GM12864 (cell line): ENCODE data around the gene CDHR1.
A peak's percentile ranks its signal among the peaks of the same experiment; 100 is the strongest.
"Not testable (repeated sequence)": the region's sequence is repeated elsewhere in the genome, so short reads cannot be mapped to it uniquely, and the experiment has no call there.

Experiments
- DNase-seq: peaks from one replicate; pipeline ENCODE4 v3.0.0-alpha.2; 2011; ENCODE audit warnings: low read depth
- H3K4me3 ChIP-seq: 2 replicates; pipeline ENCODE4 v1.5.1; 2011; ENCODE audit warnings: mild to moderate bottlenecking, low read depth, low read length, control low read depth
- TF ChIP-seq, protein P1 (sequence below): IDR thresholded peaks from 2 replicates; pipeline ENCODE4 v1.5.1; 2011; ENCODE audit warnings: low read depth, mild to moderate bottlenecking, moderate library complexity, low read length, control low read depth, inconsistent platforms; ENCODE audit errors: missing control alignments

CDHR1 gene

DNA sequence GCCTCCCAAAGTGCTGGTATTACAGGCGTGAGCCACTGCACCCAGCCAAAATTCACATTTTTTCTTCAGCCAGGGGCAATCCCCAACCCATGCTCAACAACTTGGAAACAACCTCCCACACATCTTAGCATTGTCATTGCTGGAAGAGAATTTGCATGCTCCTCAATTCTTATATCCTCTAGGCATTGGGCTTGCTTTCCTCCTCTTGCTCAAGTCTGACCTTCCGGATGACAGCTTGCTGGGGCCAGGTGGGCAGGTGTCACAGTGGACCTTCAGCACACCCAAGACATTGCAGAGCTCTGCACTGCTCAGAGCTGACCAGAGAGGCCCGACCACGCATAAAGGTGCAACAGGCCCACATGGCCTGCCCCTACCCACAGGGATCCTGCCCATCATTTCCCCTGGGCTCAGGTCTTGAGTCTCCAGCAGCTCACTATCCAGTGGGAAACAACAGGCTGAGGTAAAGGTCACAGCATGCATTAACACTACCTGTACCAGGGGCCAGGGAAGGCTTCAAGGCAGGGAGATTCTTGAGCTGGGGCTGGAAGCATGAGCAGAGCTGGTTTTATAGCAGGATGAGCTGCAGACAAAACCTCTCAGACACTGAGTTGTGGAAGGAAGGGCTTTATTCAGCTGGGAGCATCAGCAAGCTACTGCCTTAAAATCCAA lies 27.6 kb upstream of the CDHR1 start:
- H3K4me3 ChIP-seq = peak overlapping the region; percentile 37
- TF ChIP-seq, protein P1, sequence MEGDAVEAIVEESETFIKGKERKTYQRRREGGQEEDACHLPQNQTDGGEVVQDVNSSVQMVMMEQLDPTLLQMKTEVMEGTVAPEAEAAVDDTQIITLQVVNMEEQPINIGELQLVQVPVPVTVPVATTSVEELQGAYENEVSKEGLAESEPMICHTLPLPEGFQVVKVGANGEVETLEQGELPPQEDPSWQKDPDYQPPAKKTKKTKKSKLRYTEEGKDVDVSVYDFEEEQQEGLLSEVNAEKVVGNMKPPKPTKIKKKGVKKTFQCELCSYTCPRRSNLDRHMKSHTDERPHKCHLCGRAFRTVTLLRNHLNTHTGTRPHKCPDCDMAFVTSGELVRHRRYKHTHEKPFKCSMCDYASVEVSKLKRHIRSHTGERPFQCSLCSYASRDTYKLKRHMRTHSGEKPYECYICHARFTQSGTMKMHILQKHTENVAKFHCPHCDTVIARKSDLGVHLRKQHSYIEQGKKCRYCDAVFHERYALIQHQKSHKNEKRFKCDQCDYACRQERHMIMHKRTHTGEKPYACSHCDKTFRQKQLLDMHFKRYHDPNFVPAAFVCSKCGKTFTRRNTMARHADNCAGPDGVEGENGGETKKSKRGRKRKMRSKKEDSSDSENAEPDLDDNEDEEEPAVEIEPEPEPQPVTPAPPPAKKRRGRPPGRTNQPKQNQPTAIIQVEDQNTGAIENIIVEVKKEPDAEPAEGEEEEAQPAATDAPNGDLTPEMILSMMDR = no peak
- DNase-seq = no peak

DNA sequence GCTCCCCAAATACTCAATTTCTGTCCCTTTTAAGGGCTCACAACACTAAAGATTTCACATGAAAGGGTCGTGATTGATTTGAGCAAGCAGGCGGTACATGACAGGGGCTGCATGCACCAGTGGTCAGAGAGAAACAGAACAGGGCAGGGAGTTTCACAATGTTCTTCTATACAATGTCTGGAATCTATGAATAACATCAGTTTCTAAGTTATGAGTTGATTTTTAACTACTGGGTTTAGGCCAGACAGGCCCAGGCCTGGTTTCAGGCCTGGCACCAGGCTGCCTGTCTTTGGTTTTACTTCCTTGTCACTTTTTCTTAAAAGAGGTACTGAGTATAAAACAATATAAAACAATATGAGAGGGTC lies 27.1 kb upstream of the CDHR1 start:
- not testable (repeated sequence) for DNase-seq, H3K4me3 ChIP-seq

DNA sequence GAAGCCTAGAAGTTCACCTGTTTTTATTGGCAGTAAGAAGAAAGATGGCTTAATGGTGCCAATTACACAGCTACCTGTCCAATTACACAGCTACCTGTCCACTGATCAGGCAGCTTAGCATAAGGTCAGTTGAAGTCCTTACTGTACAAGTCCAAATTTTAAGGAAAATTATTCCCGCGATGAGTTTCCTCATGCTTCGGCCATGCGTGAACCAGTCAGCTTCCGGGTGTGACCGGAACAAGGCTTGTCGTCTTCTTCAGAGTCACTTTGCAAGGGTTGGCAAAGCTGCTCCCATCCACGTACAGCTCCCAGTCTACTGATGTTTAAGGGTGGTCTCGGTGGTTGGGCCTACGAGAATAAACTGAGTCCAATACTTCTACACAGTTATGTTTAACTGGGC lies 26.0 kb upstream of the CDHR1 start:
- DNase-seq = not testable (repeated sequence)
- peak overlapping the region; percentile 55 for H3K4me3 ChIP-seq

DNA sequence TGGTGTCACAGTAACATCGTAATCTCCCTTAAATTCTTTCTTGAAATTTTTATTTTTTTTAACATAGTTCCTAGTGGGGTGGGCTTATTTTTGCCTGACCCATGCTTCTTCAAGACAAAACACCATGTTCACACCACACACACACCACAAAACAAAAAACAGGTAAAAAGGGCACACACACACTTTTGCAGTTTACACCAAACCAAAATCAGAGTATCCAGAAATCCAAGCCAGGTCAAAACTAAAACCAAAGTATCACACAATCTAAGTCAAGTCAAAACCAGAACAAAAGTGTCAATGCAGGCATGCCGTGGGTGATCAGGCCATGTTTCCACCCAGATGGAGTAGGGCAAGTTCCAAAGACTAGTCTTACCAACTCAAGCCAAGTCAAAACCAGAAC lies 23.1 kb upstream of the CDHR1 start:
- peak overlapping the region; percentile 76 for H3K4me3 ChIP-seq
- not testable (repeated sequence) for DNase-seq

DNA sequence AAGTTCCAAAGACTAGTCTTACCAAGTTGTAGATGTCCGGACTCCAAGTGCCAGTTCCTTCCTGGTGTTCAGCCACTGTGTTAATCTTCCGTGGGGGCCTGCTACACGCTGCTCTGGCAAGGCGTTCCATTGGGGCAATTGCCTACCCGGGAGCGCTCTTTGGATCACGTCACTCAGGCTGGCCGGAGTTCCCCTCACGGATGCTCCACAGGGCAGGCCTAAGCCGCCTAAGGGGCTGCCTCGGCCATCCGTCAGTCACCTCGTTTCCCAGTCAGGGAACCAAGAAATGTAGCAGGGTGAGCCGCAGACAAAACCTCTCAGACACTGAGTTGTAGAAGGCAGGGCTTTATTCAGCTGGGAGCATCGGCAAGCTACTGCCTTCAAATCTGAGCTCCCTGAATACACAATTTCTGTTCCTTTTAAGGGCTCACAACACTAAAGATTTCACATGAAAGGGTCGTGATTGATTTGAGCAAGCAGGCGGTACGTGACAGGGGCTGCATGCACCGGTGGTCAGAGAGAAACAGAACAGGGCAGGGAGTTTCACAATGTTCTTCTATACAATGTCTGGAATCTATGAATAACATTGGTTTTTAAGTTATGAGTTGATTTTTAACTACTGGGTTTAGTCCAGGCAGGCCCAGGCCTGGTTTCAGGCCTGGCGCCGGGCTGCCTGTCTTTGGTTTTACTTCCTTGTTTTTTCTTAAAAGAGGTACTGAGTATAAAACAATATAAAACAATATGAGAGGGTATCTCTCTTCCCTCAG lies 22.5 kb upstream of the CDHR1 start:
- not testable (repeated sequence) for DNase-seq
- H3K4me3 ChIP-seq = peak overlapping the region; percentile 76

DNA sequence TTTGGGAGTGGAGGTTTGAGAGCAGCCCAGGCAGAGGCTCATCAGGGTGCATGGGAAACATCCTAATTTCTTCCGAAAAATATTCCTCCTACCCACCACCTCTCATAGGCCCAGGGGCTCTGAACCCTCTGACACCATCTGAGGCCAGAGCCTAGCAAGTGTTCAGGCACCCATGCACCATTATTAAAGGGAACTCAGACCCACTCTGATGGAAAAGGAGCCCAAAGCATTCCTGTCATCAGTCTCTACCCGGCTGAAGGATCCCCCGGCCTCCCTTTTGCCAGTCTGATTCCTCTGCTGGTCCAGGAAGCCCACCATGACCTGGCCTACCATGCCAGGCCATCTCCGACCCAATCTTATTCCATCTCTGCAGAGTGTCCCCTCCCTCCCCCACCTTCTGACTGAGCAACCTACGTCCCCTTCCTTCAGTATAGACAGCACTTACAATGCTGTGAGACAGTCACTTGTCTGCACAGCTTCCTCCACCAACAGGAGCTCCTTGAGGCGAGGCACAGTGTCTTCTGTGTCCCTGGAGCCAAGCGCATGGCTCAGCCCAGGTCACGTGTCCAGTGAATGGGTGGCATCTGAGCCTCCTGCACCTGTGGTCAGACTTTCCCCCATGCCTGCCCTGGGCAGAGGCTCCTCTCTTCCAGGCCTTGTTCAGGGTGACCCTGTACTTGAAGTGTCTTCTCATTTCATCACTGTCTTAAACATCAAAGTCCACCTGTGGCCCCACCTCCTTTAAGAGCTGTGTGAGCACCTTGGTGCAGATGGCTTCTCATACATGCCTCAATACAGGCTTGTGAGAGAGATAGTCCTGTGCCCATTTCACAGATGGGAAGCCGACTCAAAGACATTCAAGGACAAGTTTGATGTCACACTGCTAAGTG lies 21.6 kb upstream of the CDHR1 start:
- TF ChIP-seq, protein P1 = no peak
- H3K4me3 ChIP-seq = peak overlapping the region; percentile 26
- DNase-seq = no peak

DNA sequence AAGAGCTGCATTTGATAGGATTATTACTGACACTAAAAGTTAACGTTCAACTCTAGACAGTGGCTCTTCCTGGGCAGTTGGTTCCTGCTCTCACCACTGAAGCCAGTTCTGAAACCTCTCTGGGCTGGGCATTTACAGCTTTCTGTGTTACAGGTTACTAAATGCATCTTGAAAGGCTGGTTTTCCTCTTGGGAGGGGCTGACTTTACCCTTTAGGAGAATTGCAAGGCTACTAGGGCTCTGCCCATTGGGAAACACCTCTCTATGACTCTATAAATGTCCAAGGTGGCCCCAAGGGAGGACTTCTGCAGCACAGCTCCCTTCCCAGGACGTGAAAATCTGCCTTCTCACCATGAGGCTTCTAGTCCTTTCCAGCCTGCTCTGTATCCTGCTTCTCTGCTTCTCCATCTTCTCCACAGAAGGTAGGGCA lies 20.8 kb upstream of the CDHR1 start, which contains the start of gene GPR15LG:
GPR15LG (plus strand) TSS at position 301 of the 429 bp plus-strand sequence; CDS start at position 352, 51 bp downstream.
- DNase-seq = no peak
- TF ChIP-seq, protein P1 = no peak
- H3K4me3 ChIP-seq = peak within 1 kb of the TSS; percentile 26

DNA sequence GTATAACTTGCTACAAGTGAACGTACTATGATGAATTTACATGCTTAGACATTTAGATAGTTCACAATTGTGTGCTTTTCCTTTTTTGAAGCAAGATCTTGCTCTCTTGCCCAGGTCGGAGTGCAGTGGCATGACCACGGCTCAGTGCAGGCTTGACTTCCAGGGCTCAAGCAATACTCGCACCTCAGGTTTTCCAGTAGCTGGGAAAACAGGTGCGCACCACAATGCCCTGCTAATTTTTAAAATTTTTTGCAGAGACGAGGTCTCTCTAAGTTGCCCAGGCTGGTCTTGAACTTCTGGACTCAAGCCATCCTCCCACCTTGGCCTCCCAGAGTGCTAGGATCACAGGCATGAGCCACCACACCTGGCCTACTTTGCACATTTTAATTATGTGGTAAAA lies 18.9 kb upstream of the CDHR1 start:
- TF ChIP-seq, protein P1 = no peak
- no peak overlapping the region for H3K4me3 ChIP-seq
- DNase-seq = no peak
